NCI-H526 (cell line): ENCODE measurements around the gene FBN2.
A peak's percentile ranks its signal among the peaks of the same experiment; 100 is the strongest.

Experiments
- DNase-seq, 2 experiments: peaks; one replicate each; lab custom pipeline; 2025; lab: John Stamatoyannopoulos, UW

Gene FBN2

DNA sequence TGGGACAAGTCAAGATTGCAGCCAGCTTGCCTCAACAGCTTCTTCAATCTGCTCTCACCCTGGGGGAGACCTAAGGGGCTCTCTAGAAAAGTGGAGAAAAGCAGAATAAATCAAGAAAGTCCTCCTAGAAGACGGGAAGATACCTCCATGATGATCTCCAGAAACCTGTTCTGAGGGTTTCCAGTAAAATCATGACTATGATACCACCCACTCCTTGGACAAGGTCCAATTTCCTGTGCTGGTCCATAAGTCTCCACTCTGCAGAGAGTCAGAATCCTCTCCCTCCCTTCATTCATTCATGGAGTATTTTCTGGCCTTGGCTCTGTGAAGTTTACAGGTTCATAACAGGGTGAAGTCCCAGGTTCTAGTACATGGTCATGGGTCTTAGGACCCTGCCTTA, 285.8 kb downstream of the FBN2 start:
- DNase-seq, result no peak

DNA sequence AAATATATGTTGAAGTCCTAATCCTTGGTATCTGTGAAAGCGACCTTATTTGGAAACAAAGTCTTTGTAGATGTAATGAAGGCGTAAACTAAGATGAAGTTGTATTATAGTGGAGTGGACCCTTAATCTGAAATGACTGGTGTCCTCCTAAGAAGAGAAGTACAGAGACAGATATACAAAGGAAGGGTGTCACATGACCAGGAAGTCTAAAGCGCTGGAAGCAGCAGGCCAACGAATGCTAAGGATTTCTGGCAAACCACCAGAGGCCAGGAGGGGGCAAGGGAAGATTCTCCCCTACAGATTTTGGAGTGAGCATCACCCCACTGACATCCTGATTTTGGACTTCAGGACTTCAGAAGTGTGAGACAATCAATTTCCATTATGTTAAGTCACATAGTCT, 292.1 kb downstream of the FBN2 start:
- DNase-seq, result no peak

DNA sequence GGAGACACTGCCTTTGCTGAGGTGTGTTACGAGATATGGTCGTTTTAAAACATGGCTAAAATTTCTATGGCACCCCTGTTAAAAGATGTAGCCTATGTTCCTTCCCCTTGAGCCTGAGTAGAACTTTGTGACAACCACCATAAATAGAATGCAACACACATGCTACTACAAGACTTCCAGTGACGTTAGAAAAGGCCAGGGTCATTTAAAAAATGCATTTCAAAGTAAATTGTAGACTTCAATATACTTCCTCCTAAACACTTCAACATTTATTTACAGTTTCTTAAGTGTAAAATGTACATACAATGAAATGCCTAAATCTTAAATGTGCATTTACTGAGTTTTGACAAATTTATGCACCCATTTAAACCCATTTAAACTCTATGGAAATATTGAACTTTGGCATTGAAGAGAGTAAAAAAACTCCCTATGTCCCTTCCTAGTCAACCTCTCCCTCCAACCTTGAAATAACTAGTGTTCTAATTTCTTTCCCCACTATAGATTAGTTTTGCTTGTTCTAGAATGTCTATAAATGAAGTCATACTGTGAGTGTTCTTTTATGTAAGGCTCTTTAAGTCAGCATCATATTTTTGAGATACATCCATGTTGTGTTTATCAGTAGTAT, 294.0 kb downstream of the FBN2 start:
- no peak for DNase-seq

- no peak for DNase-seq
Observed at GRCh38 chr5:128241051-128241695, 296.9 kb downstream of the FBN2 start.

DNA sequence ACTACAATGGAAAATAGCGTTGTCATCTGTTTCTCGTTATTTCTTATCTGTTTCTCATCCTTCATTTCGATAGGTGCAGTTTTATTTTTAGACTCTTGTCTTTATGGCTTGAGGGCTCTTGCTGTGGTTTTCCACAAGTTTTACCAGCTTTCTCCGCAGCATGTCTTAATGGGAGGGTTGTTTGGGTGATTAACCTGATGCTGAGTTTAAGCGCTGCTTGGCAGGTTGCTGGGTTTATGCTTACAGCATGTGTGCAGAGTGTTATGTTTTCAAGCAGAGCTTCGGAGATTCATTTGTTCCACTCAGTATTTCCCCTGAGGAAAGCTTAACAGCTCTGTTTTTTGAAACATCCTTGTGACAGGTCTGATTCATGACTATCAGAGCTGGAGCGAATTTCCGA, 300.5 kb downstream of the FBN2 start:
- DNase-seq, result no peak

DNA sequence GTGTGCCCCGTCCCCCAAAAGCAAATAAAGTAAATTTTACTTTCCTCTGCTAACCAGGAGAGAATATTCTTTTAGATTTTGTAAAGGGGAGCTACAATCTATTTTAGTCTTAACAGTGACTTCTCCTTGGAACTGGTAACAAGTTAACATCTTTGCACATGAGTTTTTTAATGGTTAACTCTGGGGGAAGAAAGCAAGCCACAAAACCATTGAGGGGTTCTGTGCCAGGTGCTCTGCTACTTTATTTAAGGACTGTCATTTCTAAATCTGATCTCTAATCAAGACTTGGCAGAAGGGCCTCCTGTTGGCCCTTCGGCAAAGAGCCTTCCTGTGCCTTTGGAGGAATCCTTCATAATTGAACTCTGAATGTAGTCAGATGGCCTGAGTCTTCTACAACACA, 301.0 kb downstream of the FBN2 start:
- DNase-seq, result no peak

DNA sequence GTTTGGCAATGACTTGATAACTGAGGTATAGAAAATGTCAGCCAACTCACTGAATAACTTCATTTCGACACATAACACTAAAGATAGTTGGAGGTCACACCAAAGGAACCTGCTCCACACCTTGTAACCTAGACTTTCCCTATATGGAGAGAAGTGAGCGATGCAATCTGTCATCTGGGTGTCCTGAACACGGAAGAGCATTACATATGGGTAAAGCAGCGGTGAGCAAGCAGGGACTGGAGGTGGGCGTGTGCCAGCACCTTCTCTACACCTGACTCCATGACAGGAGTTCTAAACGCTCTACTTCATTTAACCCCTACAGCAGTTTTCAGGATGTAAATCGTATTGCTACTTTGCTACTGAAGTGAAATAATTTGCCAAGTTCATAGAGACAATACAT, 301.7 kb downstream of the FBN2 start:
- no peak for DNase-seq

DNA sequence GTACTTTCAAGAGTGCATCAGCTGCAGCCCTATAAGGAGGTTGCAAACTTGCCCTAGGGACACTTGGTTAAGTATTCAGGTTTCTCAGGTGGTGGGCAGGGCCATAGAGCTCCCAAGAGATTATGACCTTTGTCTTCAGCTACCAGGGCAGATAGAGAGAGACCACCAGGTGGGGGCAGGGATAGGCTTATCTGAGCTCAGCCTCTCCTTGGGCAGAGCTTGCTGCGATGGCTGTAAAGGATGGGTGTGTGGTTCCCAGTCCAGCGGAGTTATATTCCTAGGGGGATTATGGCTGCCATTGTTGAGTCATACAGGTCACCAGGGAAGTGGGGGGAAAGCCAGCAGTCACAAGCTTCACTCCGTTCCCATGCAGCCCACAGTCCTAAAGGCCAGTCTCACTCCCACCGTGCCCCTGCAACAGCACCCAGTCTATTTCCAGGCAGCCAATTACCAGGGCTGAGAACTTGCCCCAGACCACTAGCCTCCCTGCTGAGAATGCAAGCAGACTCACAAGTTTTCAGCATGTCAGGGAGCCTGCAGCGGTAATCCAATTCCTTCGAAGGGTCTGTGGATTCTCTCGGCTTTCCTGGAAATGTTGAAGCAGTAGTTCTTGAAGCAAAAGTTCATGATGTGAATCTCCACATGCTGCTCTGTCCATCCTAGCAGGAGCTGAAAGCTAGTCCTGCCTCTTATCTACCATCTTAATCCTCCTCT, 303.0 kb downstream of the FBN2 start:
- no peak for DNase-seq

DNA sequence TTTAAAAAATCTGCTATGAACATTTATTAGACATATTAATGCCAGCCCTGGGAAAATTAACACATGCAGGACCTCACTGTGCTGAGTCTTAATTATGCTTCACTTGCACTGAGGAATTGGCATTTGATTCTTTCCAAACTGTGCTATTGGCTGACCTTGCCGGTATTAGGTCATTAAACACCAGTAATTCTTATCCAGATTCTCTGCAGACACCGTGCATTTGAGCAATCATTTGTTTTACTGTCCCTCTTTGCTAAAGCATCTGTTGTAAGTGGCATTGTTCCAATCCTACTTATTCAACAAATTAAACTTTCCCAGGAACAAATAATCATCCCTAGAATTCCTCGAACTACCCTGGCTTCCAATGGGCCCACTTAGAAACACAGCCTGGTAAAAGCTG, 309.5 kb downstream of the FBN2 start:
- DNase-seq, result no peak

- no peak for DNase-seq
Observed at GRCh38 chr5:128228008-128228407, 310.0 kb downstream of the FBN2 start.

DNA sequence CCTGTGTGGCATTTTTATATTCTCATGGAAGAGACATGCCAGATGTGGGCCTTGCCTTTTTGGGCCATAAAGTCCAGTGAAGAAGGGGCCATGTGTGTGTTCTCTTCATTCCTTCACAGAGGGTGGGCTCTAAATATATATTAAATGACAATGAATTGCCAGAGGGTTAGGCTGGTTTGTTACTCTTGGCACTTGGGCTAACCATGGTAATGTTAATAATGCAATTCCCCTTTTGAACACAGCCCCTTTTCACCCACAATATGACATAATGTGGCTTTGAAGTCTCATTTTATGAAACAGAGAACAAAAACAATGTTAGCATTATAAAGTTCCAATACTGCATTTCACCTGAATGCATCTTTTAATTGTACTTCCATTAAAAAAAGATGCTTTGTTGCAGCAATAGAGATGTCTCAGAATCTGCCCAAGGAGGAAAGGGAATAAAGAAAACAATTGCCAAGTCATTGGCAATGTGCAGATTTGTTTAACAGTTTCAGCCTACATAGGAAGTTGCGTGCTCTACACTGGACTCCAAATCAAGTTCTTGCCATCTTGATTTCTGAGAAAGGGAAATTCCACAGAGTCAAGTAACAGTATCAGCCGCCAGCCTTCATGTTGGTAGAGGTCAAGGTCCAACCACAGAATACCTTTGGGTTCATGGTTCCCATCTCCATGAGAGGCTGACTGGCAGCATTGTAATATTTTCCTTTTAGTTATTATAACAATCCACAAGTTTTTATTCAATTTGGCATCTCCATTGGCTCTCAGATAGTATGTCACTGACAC, 312.6 kb downstream of the FBN2 start:
- no peak for DNase-seq

DNA sequence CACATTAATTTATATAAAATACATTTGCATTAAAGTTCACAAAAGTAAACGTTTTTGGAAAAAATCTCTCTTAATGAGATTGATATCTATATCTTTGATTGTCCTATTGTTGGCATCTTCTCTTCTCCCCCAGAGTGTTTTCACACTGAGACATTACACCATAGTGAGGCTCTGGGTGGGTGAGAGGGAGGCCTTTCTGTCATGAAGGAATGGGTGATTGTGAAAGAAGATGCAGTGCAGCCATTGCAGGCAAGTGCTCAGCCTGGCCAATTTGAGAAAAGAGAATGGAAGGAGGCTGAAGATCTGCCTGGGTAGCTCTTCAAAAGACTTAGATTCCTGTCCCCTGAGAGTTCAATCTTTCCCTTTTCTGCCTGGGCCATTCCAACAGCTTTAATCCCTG, 313.7 kb downstream of the FBN2 start:
- no peak for DNase-seq

DNA sequence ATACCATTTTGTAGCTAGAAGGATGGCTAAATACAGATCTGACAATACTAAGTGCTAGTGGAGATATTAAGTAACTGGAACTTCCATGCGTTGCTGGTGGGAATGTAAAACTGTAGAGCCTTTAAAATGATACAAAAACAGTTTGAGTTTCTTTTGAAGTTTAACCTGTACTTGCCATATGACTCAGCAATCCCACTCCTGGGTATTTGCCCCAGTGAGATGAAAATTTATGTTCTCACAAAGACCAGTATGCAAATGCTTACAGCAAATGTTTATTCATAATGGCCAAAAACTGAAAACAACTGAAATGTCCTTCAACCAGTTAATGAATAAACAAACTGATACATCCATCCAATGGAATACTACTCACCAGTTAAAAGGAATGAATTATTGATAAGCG, 317.2 kb downstream of the FBN2 start:
- no peak for DNase-seq

DNA sequence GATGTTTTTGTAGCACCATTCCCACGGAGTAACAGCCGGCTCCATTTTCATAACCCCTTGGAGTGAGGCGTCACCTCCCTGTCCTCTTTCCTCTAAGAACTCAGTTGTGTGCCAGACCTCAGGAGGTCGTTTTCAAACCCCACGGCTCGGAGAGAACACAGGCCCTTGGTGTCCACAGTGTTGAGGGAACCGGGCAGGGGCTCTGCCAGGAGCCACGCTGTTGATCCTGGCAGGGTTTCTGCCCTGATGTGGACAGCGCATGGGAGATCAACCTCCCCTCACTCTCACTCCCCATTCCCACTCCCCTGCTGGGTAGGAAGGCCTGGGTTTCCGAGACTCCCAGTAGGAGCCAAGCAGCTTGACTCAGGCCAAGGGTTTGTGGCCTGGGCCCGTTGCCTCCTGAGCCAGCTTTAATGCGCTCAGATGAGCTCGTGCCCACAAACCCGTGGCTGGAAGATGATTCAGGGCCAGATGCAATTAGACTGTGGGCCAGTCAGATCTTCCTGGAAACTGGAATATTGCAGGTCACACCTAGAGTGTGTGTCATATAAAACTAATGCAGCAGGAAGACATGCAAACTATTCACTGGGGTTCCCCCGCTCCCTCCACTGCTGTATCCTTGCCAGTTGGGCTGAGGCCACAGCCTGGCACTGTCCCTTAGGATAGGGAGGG, 321.0 kb downstream of the FBN2 start:
- no peak for DNase-seq

GRCh38 chr5:128216285-128216684, 321.8 kb downstream of the FBN2 start:
- no peak for DNase-seq

DNA sequence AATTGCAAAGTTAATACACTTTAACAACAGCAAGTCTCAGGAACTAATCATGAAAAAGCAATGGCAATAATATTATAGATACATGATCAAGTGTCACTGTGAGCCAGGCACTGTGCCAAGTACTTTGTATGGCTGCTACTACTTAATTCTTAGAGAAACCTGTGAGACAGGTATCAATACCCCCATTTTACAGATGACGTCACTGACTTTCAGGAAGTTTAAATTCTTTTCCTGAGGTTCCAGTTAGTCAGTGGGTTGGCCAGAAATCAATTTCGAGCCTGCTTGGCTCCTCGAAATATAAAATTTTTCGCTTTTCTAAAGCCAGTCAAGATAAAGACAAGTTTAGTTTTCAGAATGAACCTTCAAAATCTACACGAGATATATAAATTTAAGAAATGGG, 324.2 kb downstream of the FBN2 start:
- no peak for DNase-seq

DNA sequence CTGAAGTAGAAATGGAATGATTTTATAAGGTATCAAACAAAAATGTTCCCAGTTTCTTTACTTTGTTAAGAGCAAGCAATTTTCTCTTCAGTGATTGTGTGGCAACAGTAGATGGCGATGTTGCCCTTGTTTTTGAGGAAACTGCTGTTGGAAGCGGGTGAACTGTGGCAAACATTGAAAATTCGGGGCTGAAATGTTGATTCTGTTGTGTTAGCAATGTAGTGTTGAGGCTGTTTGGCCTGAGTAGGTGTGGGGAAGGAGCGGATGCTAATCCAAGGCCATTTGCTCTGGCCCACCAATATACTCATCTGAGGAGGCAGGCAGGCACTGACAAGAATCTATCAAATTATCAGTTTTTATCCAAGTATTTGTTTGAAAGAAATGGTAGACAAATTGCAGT, 324.7 kb downstream of the FBN2 start:
- peak; percentile 20 to 70 for DNase-seq

DNA sequence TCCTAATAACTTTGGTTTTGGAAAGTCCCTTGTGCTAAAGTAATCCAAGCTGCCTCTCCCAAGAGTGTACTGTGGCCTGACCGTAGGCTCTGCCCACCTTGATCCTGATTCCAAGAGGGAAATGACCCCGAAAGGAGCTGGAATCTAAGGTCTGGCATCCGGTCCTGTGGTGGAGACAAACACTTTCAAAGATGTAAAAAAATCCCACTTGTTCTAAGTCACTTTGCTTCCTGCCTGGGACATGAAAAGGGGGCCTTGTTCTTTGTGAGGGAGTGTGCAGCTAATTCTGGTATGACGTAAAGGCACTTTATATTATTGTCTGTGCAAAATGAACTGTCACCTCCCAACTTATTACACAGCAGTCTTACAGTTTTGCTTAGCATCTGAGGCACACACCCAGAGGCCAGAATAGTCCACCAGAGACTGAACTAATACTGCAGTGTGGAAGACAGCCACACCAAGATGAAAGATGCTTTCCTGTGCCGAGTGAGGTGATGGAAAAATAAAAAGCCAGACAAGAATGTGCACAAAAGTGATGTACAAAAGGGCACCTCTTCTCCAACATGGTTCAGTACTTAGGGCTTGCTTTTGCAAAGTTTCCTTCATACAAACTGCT, 325.7 kb downstream of the FBN2 start:
- no peak for DNase-seq

- no peak for DNase-seq
Observed at GRCh38 chr5:128208436-128208835, 329.6 kb downstream of the FBN2 start.
